Gastroesophageal sphincter (tissue), 3 donors: ENCODE results near the gene THRB.

ENCODE experiments used
- CTCF ChIP-seq, 4 experiments: fragments of 200-600 bp in 2 of 4; fragments of 450-650 bp in 2 of 4; sonication (generic) in 1 of 4; IDR thresholded peaks; one replicate each; pipeline ENCODE4 v1.5.1; 2017 to 2019; ENCODE audit warnings: antibody characterized with exemption in 4 of 4, mild to moderate bottlenecking in 2 of 4, moderate library complexity in 2 of 4
- EP300 ChIP-seq: sonication (generic); formaldehyde crosslinking; IDR thresholded peaks from one replicate; pipeline ENCODE4 v1.6.1; 2017; ENCODE audit warnings: antibody characterized with exemption, mild to moderate bottlenecking
- POLR2AphosphoS5 ChIP-seq: sonication (generic); formaldehyde crosslinking; IDR thresholded peaks from one replicate; pipeline ENCODE4 v1.6.1; 2017; ENCODE audit warnings: antibody characterized with exemption

- TF ChIP-seq POLR2AphosphoS5 (no peak), CTCF (IDR thresholded peaks at IDR 0.05) (no peak), EP300 (no peak)
These were observed 177.7 kb downstream of the THRB start for GRCh38 chr3:24316887-24317383.
